Skeletal muscle cell (primary cell): Measurements from ENCODE around the gene NAV1.
A peak's percentile ranks its signal among the peaks of the same experiment; 100 is the strongest.
"Not testable (repeated sequence)": the region's sequence is repeated elsewhere in the genome, so short reads cannot be mapped to it uniquely, and the experiment has no call there.

Experiments
- DNase-seq: peaks from one replicate; pipeline ENCODE4 v3.0.0-alpha.2; 2010; ENCODE audit warnings: low read depth
- H3K4me3 ChIP-seq: 2 replicates; pipeline ENCODE4 v1.5.1; 2011; ENCODE audit warnings: low read depth, mild to moderate bottlenecking, control low read depth, low read length, moderate library complexity

Gene NAV1, protein sequence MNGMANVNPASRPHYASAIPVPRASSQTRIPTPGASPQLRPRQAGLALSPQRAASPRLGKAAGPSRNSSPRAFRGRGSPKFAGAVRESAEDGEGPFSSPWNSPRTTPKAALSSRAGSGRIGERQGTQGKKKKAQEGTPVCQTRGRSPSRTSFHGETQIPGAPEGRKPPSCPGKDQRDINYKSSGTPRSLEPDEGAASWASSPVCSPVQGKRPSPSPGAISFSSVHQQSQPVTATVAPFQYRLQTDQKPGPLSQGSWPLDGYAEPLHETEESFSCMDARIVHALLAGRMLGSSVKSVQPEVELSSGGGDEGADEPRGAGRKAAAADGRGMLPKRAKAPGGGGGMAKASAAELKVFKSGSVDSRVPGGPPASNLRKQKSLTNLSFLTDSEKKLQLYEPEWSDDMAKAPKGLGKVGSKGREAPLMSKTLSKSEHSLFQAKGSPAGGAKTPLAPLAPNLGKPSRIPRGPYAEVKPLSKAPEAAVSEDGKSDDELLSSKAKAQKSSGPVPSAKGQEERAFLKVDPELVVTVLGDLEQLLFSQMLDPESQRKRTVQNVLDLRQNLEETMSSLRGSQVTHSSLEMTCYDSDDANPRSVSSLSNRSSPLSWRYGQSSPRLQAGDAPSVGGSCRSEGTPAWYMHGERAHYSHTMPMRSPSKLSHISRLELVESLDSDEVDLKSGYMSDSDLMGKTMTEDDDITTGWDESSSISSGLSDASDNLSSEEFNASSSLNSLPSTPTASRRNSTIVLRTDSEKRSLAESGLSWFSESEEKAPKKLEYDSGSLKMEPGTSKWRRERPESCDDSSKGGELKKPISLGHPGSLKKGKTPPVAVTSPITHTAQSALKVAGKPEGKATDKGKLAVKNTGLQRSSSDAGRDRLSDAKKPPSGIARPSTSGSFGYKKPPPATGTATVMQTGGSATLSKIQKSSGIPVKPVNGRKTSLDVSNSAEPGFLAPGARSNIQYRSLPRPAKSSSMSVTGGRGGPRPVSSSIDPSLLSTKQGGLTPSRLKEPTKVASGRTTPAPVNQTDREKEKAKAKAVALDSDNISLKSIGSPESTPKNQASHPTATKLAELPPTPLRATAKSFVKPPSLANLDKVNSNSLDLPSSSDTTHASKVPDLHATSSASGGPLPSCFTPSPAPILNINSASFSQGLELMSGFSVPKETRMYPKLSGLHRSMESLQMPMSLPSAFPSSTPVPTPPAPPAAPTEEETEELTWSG (N-terminal part only)

DNA sequence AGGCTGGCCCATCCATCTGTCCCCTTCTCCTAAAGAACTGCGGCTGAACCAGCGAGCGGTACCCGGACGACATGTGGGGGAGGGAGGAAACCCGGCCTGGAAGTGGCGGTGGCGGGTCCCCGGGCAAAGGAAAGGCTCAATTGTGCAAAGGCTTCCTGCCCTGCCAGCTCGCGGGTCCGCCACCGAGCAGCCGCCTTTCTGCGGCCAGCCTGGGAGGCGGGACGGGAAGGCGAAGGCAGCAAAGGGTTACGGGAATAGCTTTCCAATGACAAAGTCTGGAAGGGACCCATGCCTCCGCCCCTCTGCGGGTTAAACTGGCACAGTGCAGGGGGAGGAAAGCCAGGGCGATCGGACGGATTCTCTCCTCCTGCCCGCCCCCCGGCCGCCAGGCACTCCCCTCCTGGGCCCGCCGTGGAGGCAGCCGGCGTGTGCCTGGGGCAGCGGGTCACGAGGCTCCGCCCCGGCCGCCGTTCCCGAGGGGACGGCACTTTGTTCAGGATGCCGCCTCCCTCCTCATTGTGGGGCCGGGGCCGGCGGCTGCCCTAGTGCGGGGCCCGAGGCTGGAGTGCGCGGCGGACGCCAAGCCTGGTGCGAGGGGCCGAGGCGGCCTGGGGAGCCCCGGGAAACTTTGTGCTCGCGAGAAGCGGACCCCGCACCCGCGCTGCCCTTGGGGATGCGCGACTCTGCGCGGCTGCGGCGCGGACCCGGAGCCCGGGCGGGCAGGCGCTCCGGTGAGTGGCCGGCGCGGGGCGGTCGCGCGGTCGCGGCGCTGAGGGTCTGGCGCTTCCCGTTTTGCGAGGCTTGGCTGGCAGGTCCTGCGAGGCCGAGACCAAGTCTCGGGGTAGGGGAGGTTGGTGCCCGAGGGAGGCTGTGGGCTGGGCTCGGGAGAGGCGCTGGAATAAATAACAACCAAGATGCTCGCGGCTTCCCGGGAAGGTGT is at the start of gene NAV1:
Gene NAV1 (plus strand): TSS at position 516 of the 940 bp plus-strand sequence. CDS start 83,758 bp downstream, outside the sequence.
- no peak for DNase-seq
- H3K4me3 ChIP-seq = peak within 1 kb of the TSS; percentile 86

DNA sequence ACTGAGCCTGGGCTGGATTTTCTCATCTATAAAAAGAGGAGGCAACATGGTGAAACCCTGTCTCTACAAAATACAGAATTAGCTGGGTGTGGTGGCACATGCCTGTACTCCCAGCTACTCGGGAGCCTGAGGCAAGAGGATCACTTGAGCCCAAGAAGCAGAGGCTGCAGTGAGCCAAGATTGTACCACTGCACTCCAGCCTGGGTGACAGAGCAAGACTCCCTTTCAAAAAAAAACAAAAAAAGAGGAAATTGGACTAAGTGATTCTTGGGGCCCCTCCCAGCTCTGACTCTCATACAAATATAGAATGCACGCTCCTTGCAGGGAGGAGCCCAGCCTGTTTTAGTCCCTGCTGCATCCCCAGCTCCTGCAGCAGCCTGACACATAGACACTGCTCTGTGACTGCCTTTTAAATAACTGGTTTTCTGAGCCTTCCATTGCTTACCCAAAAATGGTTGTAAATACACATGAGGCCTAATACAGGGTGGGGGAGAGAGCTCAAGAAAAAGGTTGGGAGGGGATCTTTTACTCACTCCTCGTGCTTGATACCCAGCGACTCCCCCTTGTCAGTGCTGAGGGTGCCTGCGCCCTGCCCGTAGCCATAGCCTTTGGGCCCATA is 49.2 kb upstream of the NAV1 start:
- DNase-seq = no peak
- no peak overlapping the region for H3K4me3 ChIP-seq

DNA sequence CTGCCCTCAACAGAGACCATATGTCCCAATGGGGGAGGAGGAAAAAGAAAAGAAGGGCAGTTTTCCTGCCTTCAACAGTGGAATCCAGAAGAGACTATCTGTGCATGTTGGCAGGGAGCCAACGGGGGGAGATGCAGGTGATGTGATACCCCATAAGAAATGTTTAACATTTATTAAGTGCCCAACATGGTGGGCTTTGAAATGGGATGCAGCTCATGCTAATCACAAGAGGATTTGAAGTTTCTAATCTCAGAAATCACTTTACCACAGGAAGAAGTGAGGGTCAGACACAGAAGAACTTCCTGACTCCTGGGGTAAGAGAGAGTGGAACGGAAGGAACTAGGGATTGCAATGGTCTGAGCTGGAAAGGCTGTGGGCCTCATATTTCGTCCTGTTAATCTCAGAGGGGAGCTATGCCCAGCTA is 48.2 kb upstream of the NAV1 start:
- H3K4me3 ChIP-seq = no peak overlapping the region
- DNase-seq = no peak

DNA sequence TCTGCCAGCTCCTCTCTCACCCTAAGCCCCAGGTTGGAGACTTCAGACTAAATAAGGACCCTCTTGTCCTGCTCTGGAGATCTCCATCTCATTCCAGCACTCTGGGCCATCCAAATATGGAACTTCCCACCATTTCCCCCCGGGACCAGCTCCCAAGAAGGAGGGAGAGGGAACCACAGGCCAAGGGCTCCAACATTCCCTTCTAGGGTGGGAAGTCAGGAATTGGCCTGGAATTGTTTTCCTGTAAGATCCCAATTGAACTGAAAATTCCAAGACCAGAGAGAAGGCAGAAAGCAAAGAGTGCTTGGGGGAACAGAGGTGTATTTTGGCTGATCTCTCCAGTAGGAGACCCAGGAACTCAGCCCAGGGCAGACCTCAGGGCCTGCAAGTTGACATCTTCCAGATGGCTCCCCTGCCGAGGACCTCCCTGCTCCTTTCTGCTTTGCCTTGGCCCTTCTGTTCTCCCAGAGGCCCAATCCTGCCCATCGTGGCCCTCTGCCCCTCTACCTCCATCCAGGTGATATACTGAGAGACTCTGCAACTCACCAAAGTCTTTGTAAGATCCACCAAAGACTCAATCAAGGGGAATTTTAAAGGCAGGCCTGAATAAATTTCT is 46.9 kb upstream of the NAV1 start:
- no peak overlapping the region for H3K4me3 ChIP-seq
- DNase-seq = no peak

DNA sequence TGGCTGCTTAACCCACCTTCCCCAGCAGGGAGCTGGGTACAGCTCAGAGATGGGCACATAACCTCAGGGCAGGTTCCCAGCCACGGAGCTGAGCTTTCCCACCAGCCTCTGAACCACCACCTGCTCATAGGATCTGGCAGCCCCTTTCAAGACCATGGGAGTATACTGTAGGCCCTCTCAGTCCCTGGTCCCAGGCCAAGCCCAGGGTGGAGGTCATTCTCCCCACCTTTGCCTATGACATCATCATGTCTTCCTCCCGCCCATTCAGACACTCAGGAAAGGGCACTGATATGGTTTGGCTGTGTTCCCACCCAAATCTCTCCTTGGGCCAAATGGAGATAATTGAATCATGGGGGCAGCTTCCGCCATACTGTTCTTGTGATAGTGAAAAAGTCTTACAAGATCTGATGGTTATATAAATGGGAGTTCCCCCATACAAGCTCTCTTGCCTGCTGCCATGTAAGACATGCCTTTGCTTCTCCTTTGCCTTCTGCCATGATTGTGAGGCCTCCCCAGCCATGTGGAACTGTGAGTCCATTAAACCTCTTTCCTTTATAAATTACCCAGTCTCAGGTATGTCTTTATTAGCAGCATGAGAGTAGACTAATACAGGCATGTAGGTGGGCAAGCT is 45.8 kb upstream of the NAV1 start:
- H3K4me3 ChIP-seq, DNase-seq: not testable (repeated sequence)

DNA sequence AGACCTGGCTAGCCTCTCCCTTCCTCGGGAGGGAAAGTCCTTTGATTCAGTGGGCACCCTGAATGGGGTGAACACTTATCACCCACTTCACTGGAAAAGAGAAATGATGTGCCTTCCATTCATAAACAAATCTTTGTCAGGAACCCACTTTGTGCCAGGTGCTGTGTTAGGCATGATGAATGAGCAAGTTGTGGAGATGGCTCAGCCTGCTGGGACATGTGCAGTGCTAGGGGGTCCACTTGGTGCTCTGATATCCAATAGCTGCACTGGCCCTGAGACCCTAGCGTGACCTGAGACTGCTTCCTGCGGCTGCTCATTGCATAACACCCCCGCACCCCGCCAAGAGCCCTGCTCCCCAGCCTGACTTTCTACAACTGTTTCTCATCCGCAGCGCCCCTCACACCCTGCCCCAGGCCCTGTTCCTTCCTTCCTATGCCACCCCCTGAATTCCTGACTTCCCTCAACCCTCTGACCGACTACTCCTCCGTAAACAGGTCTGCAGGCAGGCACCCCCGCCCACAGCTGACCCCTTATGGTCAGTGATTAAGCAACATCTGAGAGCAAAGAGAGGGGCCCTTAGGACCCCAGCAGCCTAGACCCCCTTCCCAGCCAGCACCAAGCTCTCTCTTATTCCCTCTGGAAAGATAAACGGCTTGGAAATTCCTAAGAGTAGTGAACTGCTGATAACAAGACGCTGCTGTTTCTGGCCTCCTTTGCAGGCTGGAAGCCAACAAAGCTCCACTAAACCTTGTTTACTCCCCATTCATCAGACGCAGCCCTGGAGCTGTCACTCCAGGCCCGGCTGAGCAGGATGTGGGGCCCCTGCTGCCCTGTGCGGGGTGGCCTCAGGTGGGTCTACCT is 44.9 kb upstream of the NAV1 start:
- H3K4me3 ChIP-seq = no peak overlapping the region
- no peak for DNase-seq

DNA sequence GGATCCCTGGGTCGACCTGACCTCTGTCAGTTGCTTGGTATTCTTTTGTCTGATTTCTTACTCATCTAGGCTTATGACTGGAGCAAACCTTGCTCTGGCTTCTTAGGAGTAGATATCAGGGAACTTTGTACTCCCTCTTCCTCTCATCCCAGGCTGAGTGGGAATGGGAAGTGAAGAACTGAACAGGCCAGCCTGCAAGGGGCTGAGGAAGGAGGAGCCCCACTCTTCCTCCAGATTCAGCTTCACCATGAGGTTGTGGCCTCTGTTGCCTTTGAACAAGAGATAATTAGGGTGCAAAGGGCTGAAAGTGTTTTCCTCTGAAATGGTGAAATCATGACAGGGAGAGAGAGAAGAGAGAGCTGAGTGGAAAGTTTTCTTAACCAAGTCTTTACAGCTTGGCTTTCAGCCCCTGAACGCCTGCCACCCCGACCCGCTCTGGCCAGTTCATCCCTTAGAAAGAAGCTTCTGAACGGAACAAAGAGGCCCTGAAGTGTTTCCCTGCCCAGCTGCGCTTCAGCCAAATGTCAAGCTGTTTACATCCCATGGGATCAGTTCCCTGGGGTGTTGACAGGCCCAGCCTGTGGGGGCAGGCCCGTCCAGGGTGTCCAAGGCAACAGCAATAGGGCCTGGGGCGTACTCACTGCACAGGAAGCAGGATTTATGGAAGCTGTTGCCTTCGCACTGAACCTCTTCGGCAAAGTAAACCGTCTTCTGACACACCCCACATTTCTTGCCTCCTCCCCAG is 43.2 kb upstream of the NAV1 start:
- DNase-seq = no peak
- H3K4me3 ChIP-seq = no peak overlapping the region

DNA sequence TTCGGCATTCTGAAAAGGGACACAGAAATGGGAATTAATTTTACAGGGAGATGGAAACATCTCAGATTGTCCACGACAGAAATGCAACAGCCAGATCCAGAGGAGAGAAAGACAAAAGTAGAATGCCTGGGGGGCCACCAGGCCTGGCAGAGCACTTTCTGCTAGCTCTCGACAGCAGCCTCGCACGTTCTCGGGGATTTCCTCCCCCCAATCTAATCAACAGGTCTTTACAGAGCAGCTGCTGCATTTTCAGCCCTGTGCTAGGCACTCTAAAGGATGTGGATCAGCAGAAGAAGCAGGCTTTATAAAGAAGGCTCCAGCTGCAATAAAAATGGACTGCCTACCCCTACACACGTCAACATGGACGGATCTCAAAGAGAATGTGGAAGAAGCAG is 42.6 kb upstream of the NAV1 start:
- no peak for DNase-seq
- H3K4me3 ChIP-seq = no peak overlapping the region

DNA sequence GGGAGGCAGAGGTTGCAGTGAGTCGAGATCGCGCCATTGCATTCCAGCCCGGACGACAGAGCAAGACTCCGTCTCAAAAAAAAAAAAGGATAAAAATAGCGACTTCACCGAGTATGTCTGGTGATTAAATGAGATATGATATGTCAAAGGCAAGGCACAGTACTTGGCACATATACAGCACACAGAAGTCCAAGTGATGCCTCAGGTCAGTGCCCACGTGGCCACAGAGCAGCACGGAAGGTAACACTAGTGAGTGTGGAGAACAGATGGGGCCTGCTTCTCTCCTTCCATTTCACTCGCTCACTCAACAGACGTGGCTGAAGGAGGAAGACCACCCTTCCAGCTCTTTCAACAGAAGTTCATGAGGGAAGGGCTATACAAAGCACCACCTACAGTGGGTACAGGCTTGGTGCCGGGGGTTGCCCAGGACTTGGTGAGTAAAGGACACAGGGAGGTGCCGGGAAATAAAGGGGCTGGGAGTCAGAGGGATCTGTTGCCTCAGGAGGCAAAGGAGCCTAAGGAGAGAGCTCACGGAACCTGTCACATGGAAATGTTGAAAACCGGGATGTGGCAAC is 40.9 kb upstream of the NAV1 start:
- DNase-seq = no peak
- H3K4me3 ChIP-seq = no peak overlapping the region

DNA sequence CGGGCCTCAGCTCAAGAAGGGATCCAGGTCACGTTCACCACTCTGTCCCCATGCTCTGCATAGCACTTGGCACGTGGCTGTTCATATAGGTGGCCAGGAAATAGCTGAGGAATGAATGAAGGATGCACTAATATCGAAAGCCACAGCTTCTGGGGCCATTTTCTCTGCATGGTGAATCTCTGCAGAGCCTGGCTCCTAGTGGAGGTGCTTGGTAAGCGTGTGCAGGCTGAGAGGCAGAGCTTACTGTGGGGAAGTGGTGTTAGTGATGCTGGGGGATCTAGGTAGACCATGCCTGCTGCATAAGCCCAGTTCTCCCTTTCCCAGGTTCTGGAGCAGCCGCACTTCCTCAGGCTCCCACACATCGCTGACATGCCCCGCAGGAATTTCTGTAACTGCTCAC is 40.3 kb upstream of the NAV1 start:
- no peak for DNase-seq
- no peak overlapping the region for H3K4me3 ChIP-seq

DNA sequence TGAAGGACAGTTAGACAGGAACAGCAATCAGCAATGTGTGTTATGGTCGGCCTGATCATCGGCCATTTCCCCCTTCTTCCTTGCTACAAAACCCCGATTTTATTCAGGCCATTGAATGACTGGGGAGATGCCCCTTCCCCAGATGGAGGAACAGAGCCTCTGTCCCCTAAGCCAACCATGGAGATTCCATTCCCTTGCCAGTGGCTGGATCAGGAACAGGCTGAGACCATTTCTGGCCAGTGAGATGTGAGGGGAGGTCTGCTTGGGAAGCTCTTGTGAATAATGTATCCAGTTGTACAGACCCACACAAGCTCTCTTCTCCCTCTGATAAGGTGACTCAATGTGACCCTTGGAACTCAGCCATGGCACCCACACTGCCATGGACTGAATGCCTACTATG is 39.7 kb upstream of the NAV1 start:
- no peak for DNase-seq
- H3K4me3 ChIP-seq = no peak overlapping the region

DNA sequence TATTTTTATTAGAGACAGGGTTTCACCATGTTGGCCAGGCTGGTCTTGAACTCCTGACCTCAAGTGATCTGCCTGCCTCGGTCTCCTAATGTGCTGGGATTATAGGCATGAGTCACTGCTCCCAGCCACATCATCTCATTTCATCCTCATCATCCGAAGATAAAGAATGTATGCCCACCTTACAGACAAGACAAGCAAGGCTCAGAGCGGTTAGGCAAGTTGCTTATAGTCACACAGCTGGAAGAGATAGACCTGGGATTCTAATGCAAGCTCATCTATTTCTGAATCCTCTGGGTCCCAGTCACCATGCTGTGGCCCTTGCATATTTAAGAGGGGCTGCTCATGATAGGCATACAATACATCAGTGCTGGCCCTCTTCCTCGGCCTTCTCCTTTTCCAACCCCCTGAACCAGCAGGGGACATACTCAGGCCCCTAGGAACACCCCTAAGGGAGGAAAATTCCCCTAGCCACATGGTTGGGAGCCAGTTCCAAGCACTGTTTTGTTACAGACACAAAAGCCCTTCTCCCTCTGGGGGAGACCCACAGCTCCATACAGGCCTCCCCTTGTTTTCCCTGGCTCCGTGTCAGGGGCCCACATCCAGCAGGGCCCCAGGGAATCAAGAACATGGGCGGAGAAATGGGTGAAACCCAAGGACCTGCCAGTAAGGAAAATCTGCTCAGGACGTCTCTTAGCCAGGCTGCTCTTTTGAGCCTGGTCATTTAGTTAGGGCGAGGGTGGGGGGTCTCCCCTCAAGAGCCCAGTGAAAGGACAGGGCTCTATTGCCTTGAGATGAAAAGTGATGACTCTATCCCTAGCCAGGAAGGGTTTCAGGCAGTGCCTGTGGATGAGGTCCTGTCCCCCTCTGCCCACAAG is 38.9 kb upstream of the NAV1 start:
- DNase-seq = no peak

DNA sequence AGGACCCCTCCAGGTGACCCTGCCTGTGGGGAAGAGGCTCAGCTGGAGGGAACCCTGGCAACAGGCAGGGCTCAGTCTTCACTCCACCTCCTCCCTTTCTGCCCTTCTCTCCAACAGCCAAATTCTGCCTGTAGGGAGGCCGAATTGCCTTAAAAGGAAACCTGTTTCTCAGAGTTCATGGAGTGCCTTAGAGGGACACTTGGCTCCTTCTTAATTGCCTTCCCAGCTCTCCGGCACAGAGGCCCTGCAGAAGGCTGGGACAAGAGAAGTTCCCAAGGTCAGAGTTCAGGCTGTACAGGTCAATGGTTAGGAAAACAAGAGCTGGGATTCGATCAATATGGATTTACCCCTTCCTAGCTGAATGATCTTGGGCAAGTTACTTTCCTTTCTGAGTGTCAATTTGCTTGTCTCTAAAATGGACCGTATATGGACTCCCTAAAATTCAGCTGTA is 38.2 kb upstream of the NAV1 start:
- H3K4me3 ChIP-seq = no peak overlapping the region
- no peak for DNase-seq

More for the DNA sequence above, 38.9 kb upstream of the NAV1 start:
- no peak overlapping the region for H3K4me3 ChIP-seq

DNA sequence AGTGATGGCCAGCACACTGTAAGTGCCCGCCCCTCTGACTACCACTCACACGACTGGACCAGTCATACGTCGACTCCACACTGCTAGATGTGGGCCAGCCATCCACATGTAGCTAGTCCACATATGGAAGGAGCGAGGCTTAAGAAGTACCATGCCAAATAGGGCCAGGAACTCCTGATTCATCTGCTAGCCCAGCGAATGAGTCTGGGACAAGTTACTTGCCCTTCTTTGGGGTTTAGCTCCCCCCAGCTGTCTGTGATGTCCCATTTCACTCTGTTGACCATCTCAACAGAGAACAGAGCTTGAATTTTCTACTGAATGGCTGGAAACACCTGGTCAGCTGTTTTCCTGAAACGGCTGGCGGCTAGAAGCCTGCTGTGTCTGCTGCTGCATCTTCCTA is 37.8 kb upstream of the NAV1 start:
- DNase-seq = no peak
- no peak overlapping the region for H3K4me3 ChIP-seq
